ENCODE measurements around the gene HPS4.

DNA sequence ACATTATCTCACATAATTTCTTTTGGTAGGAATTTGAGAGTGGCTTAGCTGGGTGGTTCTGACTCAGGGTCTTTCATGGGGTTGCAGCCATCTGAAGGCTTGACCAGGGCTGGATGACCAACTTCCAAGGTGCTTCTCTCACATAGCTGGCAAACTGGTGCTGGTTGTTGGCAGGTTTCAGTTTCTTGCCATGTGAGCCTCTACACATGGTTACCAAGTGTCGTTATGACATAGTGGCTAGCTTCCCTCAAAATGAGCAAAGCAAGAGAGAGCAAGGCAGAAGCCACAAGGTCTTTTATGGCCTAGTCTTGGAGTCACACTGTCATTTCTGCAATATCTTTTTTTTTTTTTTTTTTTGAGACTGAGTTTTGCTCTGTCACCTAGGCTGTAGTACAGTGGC, 32.9 kb upstream of the HPS4 start:
- no peak for TF ChIP-seq EZH2phosphoT487 (IDR thresholded peaks at IDR 0.05; ENCODE audit: borderline replicate concordance)
- TF ChIP-seq, protein P1, sequence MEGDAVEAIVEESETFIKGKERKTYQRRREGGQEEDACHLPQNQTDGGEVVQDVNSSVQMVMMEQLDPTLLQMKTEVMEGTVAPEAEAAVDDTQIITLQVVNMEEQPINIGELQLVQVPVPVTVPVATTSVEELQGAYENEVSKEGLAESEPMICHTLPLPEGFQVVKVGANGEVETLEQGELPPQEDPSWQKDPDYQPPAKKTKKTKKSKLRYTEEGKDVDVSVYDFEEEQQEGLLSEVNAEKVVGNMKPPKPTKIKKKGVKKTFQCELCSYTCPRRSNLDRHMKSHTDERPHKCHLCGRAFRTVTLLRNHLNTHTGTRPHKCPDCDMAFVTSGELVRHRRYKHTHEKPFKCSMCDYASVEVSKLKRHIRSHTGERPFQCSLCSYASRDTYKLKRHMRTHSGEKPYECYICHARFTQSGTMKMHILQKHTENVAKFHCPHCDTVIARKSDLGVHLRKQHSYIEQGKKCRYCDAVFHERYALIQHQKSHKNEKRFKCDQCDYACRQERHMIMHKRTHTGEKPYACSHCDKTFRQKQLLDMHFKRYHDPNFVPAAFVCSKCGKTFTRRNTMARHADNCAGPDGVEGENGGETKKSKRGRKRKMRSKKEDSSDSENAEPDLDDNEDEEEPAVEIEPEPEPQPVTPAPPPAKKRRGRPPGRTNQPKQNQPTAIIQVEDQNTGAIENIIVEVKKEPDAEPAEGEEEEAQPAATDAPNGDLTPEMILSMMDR (conservative IDR thresholded peaks at IDR 0.05; ENCODE audit: low read length) = no peak
